GM23338 (cell line): Measurements from ENCODE around the gene WSCD1. TPM values are rescaled to one million over a fixed set of nuclear protein-coding genes. Genes with fewer than 3 reads are reported as not detected.

Source experiments
- ATAC-seq: fragments of 200-7000 bp; cut with Tn5 transposase; 3 replicates; pipeline ENCODE4 v1.9.1; 2020
- DNase-seq: peaks from one replicate; pipeline ENCODE4 v3.0.0-alpha.2; 2015; ENCODE audit warnings: low spot score
- H2AFZ ChIP-seq: fragments of 200-600 bp; sonication (generic); 2 replicates; pipeline ENCODE4 v1.8.0; 2016; ENCODE audit warnings: antibody characterized with exemption, mild to moderate bottlenecking, moderate library complexity
- H3F3A ChIP-seq: fragments of 200-600 bp; sonication (generic); replicated peaks from 2 replicates; pipeline ENCODE4 v1.8.0; 2017; ENCODE audit warnings: antibody characterized with exemption, mixed run types, low read depth
- H3K27ac ChIP-seq: fragments of 200-600 bp; sonication (generic); 2 replicates; pipeline ENCODE4 v1.6.1; 2016; ENCODE audit warnings: low read depth
- H3K27me3 ChIP-seq: fragments of 200-600 bp; sonication (generic); 2 replicates; pipeline ENCODE4 v1.8.0; 2016; ENCODE audit warnings: mild to moderate bottlenecking, mixed run types, moderate library complexity; ENCODE audit not compliant: insufficient read depth
- H3K36me3 ChIP-seq: fragments of 200-600 bp; sonication (generic); 2 replicates; pipeline ENCODE4 v1.8.0; 2016; ENCODE audit warnings: mild to moderate bottlenecking; ENCODE audit not compliant: insufficient read depth
- H3K4me1 ChIP-seq: fragments of 200-600 bp; sonication (generic); 2 replicates; pipeline ENCODE4 v1.8.0; 2016; ENCODE audit warnings: mild to moderate bottlenecking, moderate library complexity; ENCODE audit not compliant: insufficient read depth
- H3K4me2 ChIP-seq: fragments of 200-600 bp; sonication (generic); 2 replicates; pipeline ENCODE4 v1.7.1; 2017; ENCODE audit warnings: mixed run types
- H3K4me3 ChIP-seq: fragments of 200-600 bp; sonication (generic); 2 replicates; pipeline ENCODE4 v1.6.1; 2016; ENCODE audit warnings: mixed run types
- H3K79me2 ChIP-seq: fragments of 200-600 bp; sonication (generic); replicated peaks from 2 replicates; pipeline ENCODE4 v1.8.0; 2017; ENCODE audit warnings: mild to moderate bottlenecking; ENCODE audit not compliant: insufficient read depth
- H3K9me2 ChIP-seq: fragments of 200-600 bp; sonication (generic); 2 replicates; pipeline ENCODE4 v1.8.0; 2017; ENCODE audit not compliant: insufficient read depth
- H4K20me1 ChIP-seq: fragments of 200-600 bp; sonication (generic); replicated peaks from 2 replicates; pipeline ENCODE4 v1.8.0; 2017; ENCODE audit warnings: mild to moderate bottlenecking; ENCODE audit not compliant: insufficient read depth
- H3K27ac Mint-ChIP-seq: 2 replicates; pipeline ENCODE4 v1.8.0; 2020; ENCODE audit warnings: inconsistent platforms, mild to moderate bottlenecking, moderate library complexity, mixed read lengths
- H3K27me3 Mint-ChIP-seq: 3 replicates; pipeline ENCODE4 v1.8.0; 2022; ENCODE audit warnings: low read depth, mild to moderate bottlenecking, moderate library complexity, mixed read lengths, inconsistent platforms; ENCODE audit not compliant: insufficient read depth, poor library complexity
- H3K36me3 Mint-ChIP-seq: 3 replicates; pipeline ENCODE4 v1.8.0; 2021; ENCODE audit warnings: low read depth, mild to moderate bottlenecking, inconsistent platforms, moderate library complexity, mixed read lengths
- H3K4me1 Mint-ChIP-seq: 3 replicates; pipeline ENCODE4 v1.8.0; 2020; ENCODE audit warnings: mild to moderate bottlenecking, inconsistent platforms, mixed read lengths
- H3K4me3 Mint-ChIP-seq: 3 replicates; pipeline ENCODE4 v1.8.0; 2021; ENCODE audit warnings: moderate library complexity, mild to moderate bottlenecking, inconsistent platforms, mixed read lengths
- H3K9me3 Mint-ChIP-seq: 3 replicates; pipeline ENCODE4 v1.8.0; 2020; ENCODE audit warnings: moderate library complexity, mild to moderate bottlenecking, inconsistent platforms, mixed read lengths
- EZH2phosphoT487 ChIP-seq: fragments of 200-600 bp; sonication (generic); IDR thresholded peaks from one replicate; pipeline ENCODE4 v1.8.1; 2018; ENCODE audit warnings: antibody characterized with exemption; ENCODE audit not compliant: unreplicated experiment
- JUNB ChIP-seq: IDR thresholded peaks from one replicate; pipeline ENCODE4 v1.6.1; 2016; ENCODE audit warnings: antibody characterized with exemption; ENCODE audit not compliant: unreplicated experiment
- POLR2AphosphoS5 ChIP-seq: IDR thresholded peaks from 2 replicates; pipeline ENCODE4 v1.6.1; 2016; ENCODE audit warnings: antibody characterized with exemption, low read depth
- ZNF114 ChIP-seq: fragments of 250-450 bp; sonication (Bioruptor Pico); IDR thresholded peaks from 2 replicates; pipeline ENCODE4 v1.5.0; 2020; ENCODE audit warnings: mild to moderate bottlenecking, moderate library complexity
- ZNF331 ChIP-seq: fragments of 250-450 bp; sonication (Bioruptor Pico); IDR thresholded peaks from 2 replicates; pipeline ENCODE4 v1.5.0; 2020; ENCODE audit warnings: low read depth, mild to moderate bottlenecking, moderate library complexity
- polyA plus RNA-seq: library from polyadenylated mRNA; unstranded; fragments of >200 nt; fragmentation: Nextera tagmentation; extraction: Ambion mirVana; gene quantifications from 2 replicates; pipeline ENCODE4 v1.2.1, GENCODE V29; 2016
- total RNA-seq: library from RNA; depleted of rRNA; stranded (reverse); fragments of >200 nt; shearing (Covaris generic); gene quantifications from 2 replicates; pipeline ENCODE4 v1.2.3, GENCODE V29; 2014
- TF ChIP-seq, protein P1 (sequence below): fragments of 250-450 bp; sonication (Bioruptor Pico); IDR thresholded peaks from 2 replicates; pipeline ENCODE4 v1.5.0; 2020; ENCODE audit warnings: mild to moderate bottlenecking, moderate library complexity
- TF ChIP-seq, protein P2 (sequence below): IDR thresholded peaks from 2 replicates; pipeline ENCODE4 v1.6.1; 2016; ENCODE audit warnings: antibody characterized with exemption

The WSCD1 gene
- total and polyA plus RNA-seq, 2 experiments from 2014 or later: 6.1 to 38.9 TPM

DNA sequence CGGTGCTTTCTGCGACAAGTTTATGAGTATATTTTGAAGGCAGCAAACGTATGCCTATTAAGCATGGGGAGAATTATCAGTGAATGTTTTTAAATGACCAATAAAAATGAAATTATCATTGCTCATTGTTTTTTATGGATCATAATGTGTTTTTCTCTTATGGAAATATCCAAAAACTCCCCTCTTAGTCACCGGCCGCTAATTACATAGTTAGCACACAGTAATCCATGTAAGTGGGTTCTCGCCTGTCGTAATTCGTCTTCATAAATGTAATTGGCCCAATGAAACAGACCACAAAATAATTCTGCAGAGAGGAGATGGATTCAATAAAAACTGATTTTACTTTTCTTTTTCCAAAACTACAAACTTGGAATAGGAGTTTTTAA lies 69.3 kb downstream of the WSCD1 start (continued):
- TF ChIP-seq, protein P1, sequence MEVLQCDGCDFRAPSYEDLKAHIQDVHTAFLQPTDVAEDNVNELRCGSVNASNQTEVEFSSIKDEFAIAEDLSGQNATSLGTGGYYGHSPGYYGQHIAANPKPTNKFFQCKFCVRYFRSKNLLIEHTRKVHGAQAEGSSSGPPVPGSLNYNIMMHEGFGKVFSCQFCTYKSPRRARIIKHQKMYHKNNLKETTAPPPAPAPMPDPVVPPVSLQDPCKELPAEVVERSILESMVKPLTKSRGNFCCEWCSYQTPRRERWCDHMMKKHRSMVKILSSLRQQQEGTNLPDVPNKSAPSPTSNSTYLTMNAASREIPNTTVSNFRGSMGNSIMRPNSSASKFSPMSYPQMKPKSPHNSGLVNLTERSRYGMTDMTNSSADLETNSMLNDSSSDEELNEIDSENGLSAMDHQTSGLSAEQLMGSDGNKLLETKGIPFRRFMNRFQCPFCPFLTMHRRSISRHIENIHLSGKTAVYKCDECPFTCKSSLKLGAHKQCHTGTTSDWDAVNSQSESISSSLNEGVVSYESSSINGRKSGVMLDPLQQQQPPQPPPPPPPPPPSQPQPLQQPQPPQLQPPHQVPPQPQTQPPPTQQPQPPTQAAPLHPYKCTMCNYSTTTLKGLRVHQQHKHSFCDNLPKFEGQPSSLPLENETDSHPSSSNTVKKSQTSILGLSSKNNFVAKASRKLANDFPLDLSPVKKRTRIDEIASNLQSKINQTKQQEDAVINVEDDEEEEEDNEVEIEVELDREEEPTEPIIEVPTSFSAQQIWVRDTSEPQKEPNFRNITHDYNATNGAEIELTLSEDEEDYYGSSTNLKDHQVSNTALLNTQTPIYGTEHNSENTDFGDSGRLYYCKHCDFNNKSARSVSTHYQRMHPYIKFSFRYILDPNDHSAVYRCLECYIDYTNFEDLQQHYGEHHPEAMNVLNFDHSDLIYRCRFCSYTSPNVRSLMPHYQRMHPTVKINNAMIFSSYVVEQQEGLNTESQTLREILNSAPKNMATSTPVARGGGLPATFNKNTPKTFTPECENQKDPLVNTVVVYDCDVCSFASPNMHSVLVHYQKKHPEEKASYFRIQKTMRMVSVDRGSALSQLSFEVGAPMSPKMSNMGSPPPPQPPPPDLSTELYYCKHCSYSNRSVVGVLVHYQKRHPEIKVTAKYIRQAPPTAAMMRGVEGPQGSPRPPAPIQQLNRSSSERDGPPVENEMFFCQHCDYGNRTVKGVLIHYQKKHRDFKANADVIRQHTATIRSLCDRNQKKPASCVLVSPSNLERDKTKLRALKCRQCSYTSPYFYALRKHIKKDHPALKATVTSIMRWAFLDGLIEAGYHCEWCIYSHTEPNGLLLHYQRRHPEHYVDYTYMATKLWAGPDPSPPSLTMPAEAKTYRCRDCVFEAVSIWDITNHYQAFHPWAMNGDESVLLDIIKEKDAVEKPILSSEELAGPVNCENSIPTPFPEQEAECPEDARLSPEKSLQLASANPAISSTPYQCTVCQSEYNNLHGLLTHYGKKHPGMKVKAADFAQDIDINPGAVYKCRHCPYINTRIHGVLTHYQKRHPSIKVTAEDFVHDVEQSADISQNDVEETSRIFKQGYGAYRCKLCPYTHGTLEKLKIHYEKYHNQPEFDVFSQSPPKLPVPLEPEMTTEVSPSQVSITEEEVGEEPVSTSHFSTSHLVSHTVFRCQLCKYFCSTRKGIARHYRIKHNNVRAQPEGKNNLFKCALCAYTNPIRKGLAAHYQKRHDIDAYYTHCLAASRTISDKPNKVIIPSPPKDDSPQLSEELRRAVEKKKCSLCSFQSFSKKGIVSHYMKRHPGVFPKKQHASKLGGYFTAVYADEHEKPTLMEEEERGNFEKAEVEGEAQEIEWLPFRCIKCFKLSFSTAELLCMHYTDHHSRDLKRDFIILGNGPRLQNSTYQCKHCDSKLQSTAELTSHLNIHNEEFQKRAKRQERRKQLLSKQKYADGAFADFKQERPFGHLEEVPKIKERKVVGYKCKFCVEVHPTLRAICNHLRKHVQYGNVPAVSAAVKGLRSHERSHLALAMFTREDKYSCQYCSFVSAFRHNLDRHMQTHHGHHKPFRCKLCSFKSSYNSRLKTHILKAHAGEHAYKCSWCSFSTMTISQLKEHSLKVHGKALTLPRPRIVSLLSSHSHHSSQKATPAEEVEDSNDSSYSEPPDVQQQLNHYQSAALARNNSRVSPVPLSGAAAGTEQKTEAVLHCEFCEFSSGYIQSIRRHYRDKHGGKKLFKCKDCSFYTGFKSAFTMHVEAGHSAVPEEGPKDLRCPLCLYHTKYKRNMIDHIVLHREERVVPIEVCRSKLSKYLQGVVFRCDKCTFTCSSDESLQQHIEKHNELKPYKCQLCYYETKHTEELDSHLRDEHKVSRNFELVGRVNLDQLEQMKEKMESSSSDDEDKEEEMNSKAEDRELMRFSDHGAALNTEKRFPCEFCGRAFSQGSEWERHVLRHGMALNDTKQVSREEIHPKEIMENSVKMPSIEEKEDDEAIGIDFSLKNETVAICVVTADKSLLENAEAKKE (CRISPR knock-in tag): no peak
- TF ChIP-seq POLR2AphosphoS5: no peak
- no peak for TF ChIP-seq ZNF114
- no peak for TF ChIP-seq EZH2phosphoT487

GRCh38 chr17:6140188-6140587 lies 70.0 kb downstream of the WSCD1 start:
- Mint-ChIP-seq H3K27ac (no peak overlapping the region), H3K27me3 (peaks cover 5% of the 10 kb centered on the region), H3K9me3 (peaks cover under 1% of the 10 kb centered on the region; the same call in 2 of the 3 replicates), H3K36me3 (peaks cover under 1% of the 10 kb centered on the region; the same call in 1 of the 3 replicates), H3K4me3 (no peak overlapping the region), H3K4me1 (peaks cover 29% of the 10 kb centered on the region)
- Histone ChIP-seq H3K4me3 (no peak overlapping the region), H3K79me2 (no peaks in the 10 kb centered on the region), H4K20me1 (no peaks in the 10 kb centered on the region), H3K27me3 (no peaks in the 10 kb centered on the region), H3K27ac (no peak overlapping the region), H3K4me2 (no peak overlapping the region), H3F3A (no peaks in the 10 kb centered on the region), H3K9me2 (no peaks in the 10 kb centered on the region), H2AFZ (no peak overlapping the region), H3K36me3 (no peaks in the 10 kb centered on the region), H3K4me1 (peaks cover 17% of the 10 kb centered on the region)
- no peak for DNase-seq
- no peak for ATAC-seq
- TF ChIP-seq JUNB (no peak), ZNF331 (CRISPR knock-in tag) (no peak), EZH2phosphoT487 (no peak)
- TF ChIP-seq, protein P2, sequence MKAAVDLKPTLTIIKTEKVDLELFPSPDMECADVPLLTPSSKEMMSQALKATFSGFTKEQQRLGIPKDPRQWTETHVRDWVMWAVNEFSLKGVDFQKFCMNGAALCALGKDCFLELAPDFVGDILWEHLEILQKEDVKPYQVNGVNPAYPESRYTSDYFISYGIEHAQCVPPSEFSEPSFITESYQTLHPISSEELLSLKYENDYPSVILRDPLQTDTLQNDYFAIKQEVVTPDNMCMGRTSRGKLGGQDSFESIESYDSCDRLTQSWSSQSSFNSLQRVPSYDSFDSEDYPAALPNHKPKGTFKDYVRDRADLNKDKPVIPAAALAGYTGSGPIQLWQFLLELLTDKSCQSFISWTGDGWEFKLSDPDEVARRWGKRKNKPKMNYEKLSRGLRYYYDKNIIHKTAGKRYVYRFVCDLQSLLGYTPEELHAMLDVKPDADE: no peak
- TF ChIP-seq, protein P1 (CRISPR knock-in tag): no peak
